SK-N-SH (cell line): Measurements from ENCODE around the gene TNFRSF19. TPM values are rescaled to one million over a fixed set of nuclear protein-coding genes. Genes with fewer than 3 reads are reported as not detected.

Experiments used
- CTCF ChIA-PET: fragments of 300-600, 350-600 bp; formaldehyde crosslinking; extraction: SDS; loops from one replicate; lab custom pipeline; 2021; lab: Yijun Ruan, JAX
- POLR2A ChIA-PET: fragments of 350-600 bp; sonication (Branson Sonifier 250); formaldehyde crosslinking; extraction: SDS; loops from one replicate; lab custom pipeline; 2020; ENCODE audit warnings: antibody characterized with exemption, inconsistent platforms; lab: Yijun Ruan, JAX
- DNase-seq: peaks from one replicate; pipeline ENCODE4 v3.0.0; 2012
- H2AFZ ChIP-seq: fragments of 200-600 bp; sonication (generic); 2 replicates; pipeline ENCODE4 v1.8.1; 2016; ENCODE audit warnings: antibody characterized with exemption, mild to moderate bottlenecking, low read depth
- H3F3A ChIP-seq: fragments of 200-600 bp; sonication (generic); replicated peaks from 2 replicates; pipeline ENCODE3; 2016; ENCODE audit warnings: antibody characterized with exemption, mild to moderate bottlenecking; ENCODE audit not compliant: insufficient read depth
- H3K27ac ChIP-seq, 2 experiments: fragments of 200-500 bp in 1 of 2; fragments of 200-600 bp in 1 of 2; sonication (Bioruptor generic) in 1 of 2; sonication (generic), shearing (Covaris generic) in 1 of 2; 2 replicates each; pipeline versions ENCODE4 v1.5.1 to v1.6.1; 2014 to 2016; ENCODE audit warnings: low read depth in 2 of 2, inconsistent platforms in 1 of 2, low read length in 1 of 2, mild to moderate bottlenecking in 1 of 2, mixed read lengths in 1 of 2
- H3K27me3 ChIP-seq: fragments of 200-600 bp; sonication (generic), shearing (Covaris generic); 2 replicates; pipeline ENCODE4 v1.6.1; 2016; ENCODE audit warnings: mixed run types; ENCODE audit not compliant: insufficient read depth
- H3K36me3 ChIP-seq, 2 experiments: fragments of 200-500 bp in 1 of 2; fragments of 200-600 bp in 1 of 2; sonication (Bioruptor generic) in 1 of 2; sonication (generic) in 1 of 2; replicated peaks in 1 of 2; 2 replicates each; pipeline versions ENCODE3 to v1.5.1; 2014 to 2016; ENCODE audit warnings: low read length in 1 of 2, mild to moderate bottlenecking in 1 of 2; ENCODE audit not compliant: insufficient read depth in 2 of 2, control insufficient read depth in 1 of 2
- H3K4me1 ChIP-seq, 2 experiments: fragments of 200-500 bp in 1 of 2; fragments of 200-600 bp in 1 of 2; sonication (Bioruptor generic) in 1 of 2; sonication (generic), shearing (Covaris generic) in 1 of 2; 2 replicates each; pipeline versions ENCODE4 v1.5.1 to v1.6.1; 2014 to 2016; ENCODE audit warnings: low read depth in 1 of 2, low read length in 1 of 2, mixed run types in 1 of 2; ENCODE audit not compliant: insufficient read depth in 2 of 2, control insufficient read depth in 1 of 2
- H3K4me2 ChIP-seq: fragments of 200-600 bp; sonication (generic), shearing (Covaris generic); 2 replicates; pipeline ENCODE4 v1.6.1; 2017; ENCODE audit warnings: mixed run types
- H3K4me3 ChIP-seq, 2 experiments: fragments of 200-500 bp in 1 of 2; fragments of 200-600 bp in 1 of 2; sonication (Bioruptor generic) in 1 of 2; sonication (generic), shearing (Covaris generic) in 1 of 2; 2 replicates each; pipeline versions ENCODE4 v1.5.1 to v1.8.1; 2014 to 2016; ENCODE audit warnings: low read depth in 2 of 2, inconsistent platforms in 1 of 2, low read length in 1 of 2, mild to moderate bottlenecking in 1 of 2, mixed read lengths in 1 of 2, moderate library complexity in 1 of 2
- H3K79me2 ChIP-seq: fragments of 200-600 bp; sonication (generic); 2 replicates; pipeline ENCODE4 v1.8.1; 2017; ENCODE audit warnings: mild to moderate bottlenecking; ENCODE audit not compliant: insufficient read depth
- H3K9ac ChIP-seq: fragments of 200-600 bp; sonication (generic); 2 replicates; pipeline ENCODE4 v1.6.1; 2017; ENCODE audit warnings: mixed run types
- H3K9me2 ChIP-seq: fragments of 200-600 bp; sonication (generic); 2 replicates; pipeline ENCODE4 v1.6.1; 2017; ENCODE audit warnings: mixed run types
- H3K9me3 ChIP-seq: fragments of 200-600 bp; sonication (generic); 2 replicates; pipeline ENCODE4 v1.6.1; 2017; ENCODE audit warnings: mixed run types, mild to moderate bottlenecking, moderate library complexity
- H4K20me1 ChIP-seq: fragments of 200-600 bp; sonication (generic); 2 replicates; pipeline ENCODE4 v1.6.1; 2017; ENCODE audit warnings: mild to moderate bottlenecking, mixed run types; ENCODE audit not compliant: insufficient read depth
- CTCF ChIP-seq: fragments of 200-600 bp; sonication (generic); IDR thresholded peaks from 2 replicates; pipeline ENCODE4 v1.6.1; 2017; ENCODE audit warnings: antibody characterized with exemption, mild to moderate bottlenecking, moderate library complexity
- ELF1 ChIP-seq: IDR thresholded peaks from 2 replicates; pipeline ENCODE4 v1.4.0; 2012
- EP300 ChIP-seq, 2 experiments: IDR thresholded peaks; 2 replicates each; pipeline versions ENCODE4 v1.4.0 to v1.6.1; 2012; ENCODE audit warnings: borderline replicate concordance in 1 of 2, low read depth in 1 of 2, low read length in 1 of 2
- EZH2phosphoT487 ChIP-seq: fragments of 200-600 bp; sonication (generic); IDR thresholded peaks from 2 replicates; pipeline ENCODE4 v1.6.1; 2017; ENCODE audit warnings: low read depth, mixed run types, mild to moderate bottlenecking, antibody characterized with exemption, moderate library complexity, borderline replicate concordance
- FOXJ3 ChIP-seq: sonication (generic); formaldehyde crosslinking; IDR thresholded peaks from 2 replicates; pipeline ENCODE4 v1.5.1; 2020; ENCODE audit warnings: mild to moderate bottlenecking, missing genetic modification reagents
- GATA2 ChIP-seq: sonication (generic); formaldehyde crosslinking; IDR thresholded peaks from 2 replicates; pipeline ENCODE4 v1.5.0; 2020; ENCODE audit warnings: mild to moderate bottlenecking, missing genetic modification reagents
- IRF3 ChIP-seq: fragments of 150-350 bp; IDR thresholded peaks from 2 replicates; pipeline ENCODE4 v1.6.1; 2016; ENCODE audit warnings: mild to moderate bottlenecking, low read depth, low read length
- JUND ChIP-seq: IDR thresholded peaks from 2 replicates; pipeline ENCODE4 v1.4.0; 2012
- MXI1 ChIP-seq: IDR thresholded peaks from 2 replicates; pipeline ENCODE4 v1.6.1; 2012; ENCODE audit warnings: mild to moderate bottlenecking, low read depth, low read length, improper control_type of control experiment
- NFIC ChIP-seq: IDR thresholded peaks from 2 replicates; pipeline ENCODE4 v1.4.0; 2012; ENCODE audit warnings: borderline replicate concordance
- NRF1 ChIP-seq: IDR thresholded peaks from 2 replicates; pipeline ENCODE4 v1.6.1; 2012; ENCODE audit warnings: low read depth, mild to moderate bottlenecking, low read length
- RFX5 ChIP-seq: IDR thresholded peaks from 2 replicates; pipeline ENCODE4 v1.6.1; 2012; ENCODE audit warnings: mild to moderate bottlenecking, improper control_type of control experiment, low read length
- SMC3 ChIP-seq: IDR thresholded peaks from 2 replicates; pipeline ENCODE4 v1.6.1; 2012; ENCODE audit warnings: low read depth, low read length, improper control_type of control experiment
- TAF1 ChIP-seq: IDR thresholded peaks from 2 replicates; pipeline ENCODE4 v1.6.1; 2012; ENCODE audit warnings: low read depth, mild to moderate bottlenecking, low read length, moderate library complexity, borderline replicate concordance
- TEAD4 ChIP-seq: IDR thresholded peaks from 2 replicates; pipeline ENCODE4 v1.4.0; 2012; ENCODE audit warnings: mild to moderate bottlenecking, borderline replicate concordance; ENCODE audit not compliant: insufficient read depth
- USF1 ChIP-seq: IDR thresholded peaks from 2 replicates; pipeline ENCODE4 v1.4.0; 2012; ENCODE audit warnings: low read depth, borderline replicate concordance
- WGBS: methylation state at CpG from one replicate; pipeline ENCODE4 v1.1.6; 2017; ENCODE audit warnings: low lambda C conversion rate; 5-methylcytosine and 5-hydroxymethylcytosine counted together
- polyA plus RNA-seq, 3 experiments: library from polyadenylated mRNA; depleted of rRNA; stranded (reverse); fragments of >200 nt; gene quantifications; 2 replicates each; pipeline ENCODE4 v1.2.3, GENCODE V29; 2012
- TF ChIP-seq, protein P1 (sequence below): IDR thresholded peaks from 2 replicates; pipeline ENCODE4 v1.4.0; 2012; ENCODE audit warnings: low read depth

Gene TNFRSF19
- polyA plus RNA-seq, 1 of the 3 experiments (the other 2 are of a cell fraction), result 4.6 TPM

DNA sequence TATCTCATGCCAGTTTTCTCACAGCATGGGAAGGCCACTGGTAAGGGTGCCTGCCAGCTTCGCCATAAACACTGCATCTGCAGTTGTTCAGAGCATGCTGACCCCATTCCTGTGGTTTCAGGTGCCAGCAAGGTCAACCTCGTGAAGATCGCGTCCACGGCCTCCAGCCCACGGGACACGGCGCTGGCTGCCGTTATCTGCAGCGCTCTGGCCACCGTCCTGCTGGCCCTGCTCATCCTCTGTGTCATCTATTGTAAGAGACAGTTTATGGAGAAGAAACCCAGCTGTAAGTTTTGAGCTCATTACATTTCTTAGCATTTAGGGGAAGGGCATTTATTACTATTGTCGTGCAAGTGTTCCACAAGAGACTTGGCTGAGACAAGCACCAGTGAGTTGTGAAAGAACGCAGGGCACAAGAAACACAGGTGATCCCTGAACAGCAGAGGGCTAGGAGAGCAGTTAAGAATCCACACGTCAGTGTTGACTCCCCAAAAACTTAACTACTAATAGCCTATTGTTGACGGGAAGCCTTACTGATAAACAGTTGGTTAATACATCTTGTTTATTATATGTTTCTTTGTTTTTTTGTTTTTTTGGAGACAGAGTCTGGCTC, 88.8 kb downstream of the TNFRSF19 start:
- Histone ChIP-seq H4K20me1 (no peaks in the 10 kb centered on the region), H3K27ac (no peak overlapping the region), H3K4me2 (no peak overlapping the region), H3K9ac (no peak overlapping the region), H3K79me2 (no peaks in the 10 kb centered on the region), H3K9me2 (no peaks in the 10 kb centered on the region), H3K4me1 (peaks cover 0 to 19% of the 10 kb centered on the region in 2 experiments; a peak in 2 of 4 replicates), H3K4me3 (no peak overlapping the region), H3K9me3 (no peaks in the 10 kb centered on the region), H3K27me3 (no peaks in the 10 kb centered on the region), H3F3A (no peaks in the 10 kb centered on the region), H3K36me3 (peaks cover 0 to 14% of the 10 kb centered on the region in 2 experiments), H2AFZ (no peak overlapping the region)
- 93% methylated on average over 14 of the region's 15 CpGs for WGBS
- no peak for DNase-seq
- ChIA-PET CTCF (interaction anchor here (0.6 to 1.1 kb wide), 2 partner anchors 217 to 229 kb away, joined by 3 read pairs; no protein-coding TSS in a partner anchor), POLR2A (no interaction called here)
- no peak for TF ChIP-seq TAF1
- TF ChIP-seq RFX5, result no peak
- no peak for TF ChIP-seq GATA2 (CRISPR knock-in tag)
- no peak for TF ChIP-seq EZH2phosphoT487
- no peak for TF ChIP-seq NFIC
- no peak for TF ChIP-seq JUND
- TF ChIP-seq NRF1, result no peak
- TF ChIP-seq, protein P1, sequence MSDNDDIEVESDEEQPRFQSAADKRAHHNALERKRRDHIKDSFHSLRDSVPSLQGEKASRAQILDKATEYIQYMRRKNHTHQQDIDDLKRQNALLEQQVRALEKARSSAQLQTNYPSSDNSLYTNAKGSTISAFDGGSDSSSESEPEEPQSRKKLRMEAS, result no peak
- no peak for TF ChIP-seq CTCF
- TF ChIP-seq MXI1, result no peak
- TF ChIP-seq EP300 (IDR thresholded peaks at IDR 0.05; ENCODE audit: borderline replicate concordance in 1 of 2, low read depth in 1 of 2, low read length in 1 of 2), result no peak
- TF ChIP-seq TEAD4, result no peak
- no peak for TF ChIP-seq IRF3
- no peak for TF ChIP-seq USF1
- no peak for TF ChIP-seq SMC3
- no peak for TF ChIP-seq FOXJ3 (CRISPR knock-in tag)
- no peak for TF ChIP-seq ELF1
